ENCODE measurements around the gene ABCB9.
A peak's percentile ranks its signal among the peaks of the same experiment; 100 is the strongest.

- TF ChIP-seq CTCF (IDR thresholded peaks at IDR 0.05) (no peak), POLR2AphosphoS5 (IDR thresholded peaks at IDR 0.05) (peak in 1 of 2 donors; percentile 28), EP300 (IDR thresholded peaks at IDR 0.05) (no peak), POLR2A (IDR thresholded peaks at IDR 0.05; ENCODE audit: low read depth) (no peak)
These were observed 29.4 kb upstream of the ABCB9 start for GRCh38 chr12:122995503-122996187.

Data from esophagus muscularis mucosa (tissue), 4 donors.